ENCODE data around the gene DSCAML1.

- TF ChIP-seq POLR2A (IDR thresholded peaks at IDR 0.05) = no peak
- no peak for TF ChIP-seq CTCF (IDR thresholded peaks at IDR 0.05)
- TF ChIP-seq POLR2AphosphoS5 (IDR thresholded peaks at IDR 0.05) = no peak
Observed at GRCh38 chr11:117435326-117435725, 361.7 kb downstream of the DSCAML1 start.
